Colonic mucosa (tissue), 4 donors: ENCODE measurements around the gene APAF1. TPM values are rescaled to one million over a fixed set of nuclear protein-coding genes. Genes with fewer than 3 reads are reported as not detected.

Source experiments
- DNase-seq: peaks from one replicate; pipeline ENCODE4 v3.0.0-alpha.2; 2020
- H3K27ac ChIP-seq: fragments of 200-600 bp; one replicate; pipeline ENCODE4 v1.8.0; 2021
- H3K27me3 ChIP-seq: fragments of 200-600 bp; one replicate; pipeline ENCODE4 v1.8.0; 2021
- H3K36me3 ChIP-seq: fragments of 200-600 bp; one replicate; pipeline ENCODE4 v1.8.0; 2021
- H3K4me1 ChIP-seq: fragments of 200-600 bp; one replicate; pipeline ENCODE4 v1.8.0; 2021; ENCODE audit warnings: mild to moderate bottlenecking
- H3K4me3 ChIP-seq: fragments of 200-600 bp; one replicate; pipeline ENCODE4 v1.8.0; 2021
- H3K9ac ChIP-seq, 2 donors: one replicate each; pipeline ENCODE4 v1.7.0; 2013; ENCODE audit warnings: control low read depth in 2 of 2, low read depth in 2 of 2, low read length in 2 of 2
- H3K9me3 ChIP-seq: fragments of 200-600 bp; one replicate; pipeline ENCODE4 v1.8.0; 2021
- intact Hi-C: fragments of 100-400 bp; cut with DNase I; formaldehyde crosslinking; loops from one replicate; pipeline ENCODE4 v1.14.1; 2022
- total RNA-seq, 2 donors: library from RNA; stranded (reverse); fragmentation: NEBNext Ultra II Directional in 1 of 2; extraction: Animal tissue kit (Norgen Biotek cat#: 25700) in 1 of 2; gene quantifications; one replicate each; pipeline ENCODE4 v1.2.1, GENCODE V29; 2021
- TF ChIP-seq, protein P1 (sequence below): fragments of 200-600 bp; IDR thresholded peaks from one replicate; pipeline ENCODE4 v1.8.0; 2022; ENCODE audit warnings: antibody characterized with exemption, mild to moderate bottlenecking
- donor health status: healthy.
- donor health status: DM: no; HTN: no; CAD: no.
- donor health status: DM: no; HTN: no; CAD: no.

APAF1 gene
- total RNA-seq, 2 donors from 2014 or later: 36.8 to 52.6 TPM

DNA sequence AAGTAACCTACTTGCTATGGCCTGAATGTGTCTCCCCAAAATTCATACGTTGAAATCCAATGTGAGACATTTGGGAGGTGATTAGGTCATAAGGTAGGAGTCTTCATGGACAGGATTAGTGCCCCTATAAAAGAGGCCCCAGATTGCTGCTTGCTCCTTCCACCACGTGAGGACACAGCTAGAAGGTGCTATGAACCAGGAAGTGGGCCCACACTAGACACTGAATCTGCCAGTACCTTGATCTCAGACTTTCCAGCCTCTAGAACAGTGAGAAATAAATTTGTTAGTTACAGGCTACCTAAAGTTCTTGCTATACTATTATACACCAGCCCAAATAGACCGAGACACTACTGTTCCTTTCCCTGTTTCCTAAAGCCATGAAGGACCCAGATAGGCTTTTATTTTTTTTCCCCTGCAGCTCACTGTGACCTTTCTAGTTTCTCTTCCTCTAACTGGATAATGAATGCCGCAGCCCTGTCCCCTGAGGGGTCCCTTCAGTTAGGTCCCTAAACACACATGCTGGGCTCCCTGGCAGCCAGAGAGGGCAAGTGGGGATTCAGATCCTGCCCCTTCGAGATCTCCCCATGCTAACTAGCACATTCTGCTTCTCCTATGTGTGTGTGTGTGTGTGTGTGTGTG is 32.3 kb upstream of the APAF1 start:
- Histone ChIP-seq H3K4me1 (no peaks in the 10 kb centered on the region), H3K9me3 (no peaks in the 10 kb centered on the region), H3K27ac (no peak overlapping the region), H3K27me3 (no peaks in the 10 kb centered on the region), H3K36me3 (no peaks in the 10 kb centered on the region), H3K4me3 (no peak overlapping the region), H3K9ac (no peak overlapping the region)
- intact Hi-C loops: no loop called here
- TF ChIP-seq, protein P1, sequence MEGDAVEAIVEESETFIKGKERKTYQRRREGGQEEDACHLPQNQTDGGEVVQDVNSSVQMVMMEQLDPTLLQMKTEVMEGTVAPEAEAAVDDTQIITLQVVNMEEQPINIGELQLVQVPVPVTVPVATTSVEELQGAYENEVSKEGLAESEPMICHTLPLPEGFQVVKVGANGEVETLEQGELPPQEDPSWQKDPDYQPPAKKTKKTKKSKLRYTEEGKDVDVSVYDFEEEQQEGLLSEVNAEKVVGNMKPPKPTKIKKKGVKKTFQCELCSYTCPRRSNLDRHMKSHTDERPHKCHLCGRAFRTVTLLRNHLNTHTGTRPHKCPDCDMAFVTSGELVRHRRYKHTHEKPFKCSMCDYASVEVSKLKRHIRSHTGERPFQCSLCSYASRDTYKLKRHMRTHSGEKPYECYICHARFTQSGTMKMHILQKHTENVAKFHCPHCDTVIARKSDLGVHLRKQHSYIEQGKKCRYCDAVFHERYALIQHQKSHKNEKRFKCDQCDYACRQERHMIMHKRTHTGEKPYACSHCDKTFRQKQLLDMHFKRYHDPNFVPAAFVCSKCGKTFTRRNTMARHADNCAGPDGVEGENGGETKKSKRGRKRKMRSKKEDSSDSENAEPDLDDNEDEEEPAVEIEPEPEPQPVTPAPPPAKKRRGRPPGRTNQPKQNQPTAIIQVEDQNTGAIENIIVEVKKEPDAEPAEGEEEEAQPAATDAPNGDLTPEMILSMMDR: no peak
- no peak for DNase-seq

DNA sequence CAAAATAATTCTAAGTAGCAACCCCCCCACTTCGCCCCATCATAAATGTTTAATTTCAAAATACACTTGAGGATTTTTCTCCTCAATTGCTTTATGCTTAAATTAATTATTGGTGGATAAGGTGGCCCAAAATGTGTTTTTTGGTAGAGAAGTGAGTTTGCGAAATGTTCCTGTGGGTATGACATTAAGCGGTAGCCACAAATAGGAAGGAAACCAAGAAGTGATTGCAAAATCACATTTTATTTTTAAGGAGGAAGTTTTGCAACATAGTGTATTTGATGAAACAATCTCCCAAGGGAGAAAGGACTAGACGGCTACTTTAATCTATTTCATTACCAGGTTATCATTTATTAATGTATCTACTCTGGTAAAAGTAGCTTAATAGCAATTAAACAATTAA is 26.1 kb upstream of the APAF1 start:
- Histone ChIP-seq H3K9ac (no peak overlapping the region), H3K27me3 (no peaks in the 10 kb centered on the region), H3K4me3 (no peak overlapping the region), H3K36me3 (no peaks in the 10 kb centered on the region), H3K27ac (no peak overlapping the region), H3K9me3 (no peaks in the 10 kb centered on the region), H3K4me1 (no peaks in the 10 kb centered on the region)
- DNase-seq: no peak
- TF ChIP-seq, protein P1: no peak
- intact Hi-C loops: no loop called here

DNA sequence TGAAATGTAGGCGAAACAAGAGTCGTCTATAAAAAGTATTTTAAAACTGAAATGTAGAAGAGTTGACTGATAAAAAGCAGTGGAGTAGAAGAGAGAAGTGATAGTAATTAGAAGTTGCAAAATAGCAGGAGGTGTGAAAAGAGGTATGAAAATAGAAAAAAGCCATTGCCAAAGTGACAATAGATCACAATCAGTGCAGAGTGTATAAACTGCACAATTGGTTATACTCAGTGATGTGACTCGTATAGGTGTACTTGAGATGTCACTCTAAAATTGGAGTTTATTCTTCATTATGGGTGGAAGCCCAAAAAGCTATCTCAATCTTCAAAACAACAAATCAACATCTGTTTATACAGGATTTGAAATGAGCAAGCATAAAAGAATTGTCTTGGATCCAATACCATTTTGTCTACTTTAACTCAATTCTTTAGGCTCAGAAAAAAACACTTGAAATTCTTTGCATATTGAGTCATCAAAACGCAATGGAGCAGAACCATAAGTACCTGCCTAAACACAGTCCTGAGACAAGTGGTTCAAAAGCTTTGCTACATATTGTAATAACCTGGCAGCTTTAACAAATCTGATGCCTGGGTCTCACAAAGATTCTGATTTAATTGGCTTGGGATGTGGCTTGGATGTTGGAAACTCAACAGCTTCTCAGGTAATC is 9.3 kb upstream of the APAF1 start:
- H3K9me3 ChIP-seq: no peaks in the 10 kb centered on the region
- H3K4me1 ChIP-seq: no peaks in the 10 kb centered on the region
- no peaks in the 10 kb centered on the region for H3K27me3 ChIP-seq
- H3K27ac ChIP-seq: no peak overlapping the region
- no peak overlapping the region for H3K4me3 ChIP-seq
- TF ChIP-seq, protein P1: no peak
- intact Hi-C loops: no loop called here
- no peak overlapping the region for H3K9ac ChIP-seq
- no peak for DNase-seq
- H3K36me3 ChIP-seq: no peaks in the 10 kb centered on the region

DNA sequence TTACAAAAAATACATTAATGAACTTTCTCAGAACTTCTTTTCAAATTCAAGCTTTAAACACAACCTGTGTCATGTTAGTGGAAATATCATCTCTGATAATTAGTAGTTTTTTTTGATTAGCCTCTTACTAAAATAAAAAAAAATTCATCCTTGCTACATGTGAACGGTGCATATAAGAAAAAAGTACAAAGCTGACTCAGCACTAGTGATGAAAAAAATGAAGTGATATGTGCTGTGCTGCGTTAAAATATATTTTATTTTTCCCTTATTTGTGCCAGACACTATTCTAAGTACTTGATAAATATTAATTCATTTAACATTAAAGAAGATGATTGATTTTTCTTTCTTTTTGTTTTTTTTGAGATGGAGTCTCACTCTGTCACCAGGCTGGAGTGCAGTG is 8.0 kb upstream of the APAF1 start:
- Histone ChIP-seq H3K27me3 (no peaks in the 10 kb centered on the region), H3K9me3 (no peaks in the 10 kb centered on the region), H3K9ac (no peak overlapping the region), H3K27ac (no peak overlapping the region), H3K4me1 (no peaks in the 10 kb centered on the region), H3K36me3 (no peaks in the 10 kb centered on the region), H3K4me3 (no peak overlapping the region)
- DNase-seq: no peak
- TF ChIP-seq, protein P1: no peak
- intact Hi-C loops: no loop called here

DNA sequence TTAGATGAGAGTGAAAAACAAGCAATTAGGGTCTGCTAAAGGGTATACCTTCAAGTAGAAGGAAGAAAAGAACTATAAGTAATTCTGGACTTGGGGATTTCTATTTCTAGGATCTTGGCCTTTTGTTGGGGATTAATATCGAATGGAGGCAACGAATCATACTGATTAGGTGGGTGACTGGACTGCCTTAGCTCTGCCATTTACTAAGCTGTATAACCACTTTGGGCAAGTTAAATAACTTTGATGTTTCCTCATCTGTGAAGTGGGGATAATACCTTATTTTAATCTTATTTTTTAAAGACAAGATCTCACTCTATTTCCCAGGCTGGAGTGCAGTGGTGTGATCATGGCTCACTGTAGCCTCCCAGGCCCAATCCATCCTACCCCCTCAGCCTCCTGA is 7.1 kb upstream of the APAF1 start:
- no peaks in the 10 kb centered on the region for H3K27me3 ChIP-seq
- H3K36me3 ChIP-seq: no peaks in the 10 kb centered on the region
- DNase-seq: no peak
- H3K9ac ChIP-seq: no peak overlapping the region
- no peaks in the 10 kb centered on the region for H3K9me3 ChIP-seq
- no peak overlapping the region for H3K27ac ChIP-seq
- TF ChIP-seq, protein P1: no peak
- H3K4me3 ChIP-seq: no peak overlapping the region
- no peaks in the 10 kb centered on the region for H3K4me1 ChIP-seq
- intact Hi-C loops: no loop called here
